SK-N-SH treated with all-trans-retinoic acid at 6 μM for 48 hours (cell line): ENCODE results near the gene MEF2B.

Experiments used
- ATAC-seq: fragments of 200-7000 bp; cut with Tn5 transposase; 3 replicates; pipeline ENCODE4 v1.9.1; 2020; ENCODE audit warnings: mild to moderate bottlenecking, moderate library complexity
- ARNTL ChIP-seq: fragments of 450-650 bp; formaldehyde crosslinking; IDR thresholded peaks from 2 replicates; pipeline ENCODE4 v1.5.0; 2020; ENCODE audit warnings: low read depth, mild to moderate bottlenecking, moderate library complexity, borderline replicate concordance
- BACH2 ChIP-seq: fragments of 250-450 bp; sonication (Bioruptor Pico); IDR thresholded peaks from 2 replicates; pipeline ENCODE4 v1.9.0; 2021; ENCODE audit warnings: mild to moderate bottlenecking, borderline replicate concordance
- CREB5 ChIP-seq: fragments of 250-450 bp; sonication (Bioruptor Pico); IDR thresholded peaks from 2 replicates; pipeline ENCODE4 v1.5.1; 2020; ENCODE audit warnings: low read depth, mild to moderate bottlenecking, moderate library complexity
- CSDC2 ChIP-seq: fragments of 250-450 bp; sonication (Bioruptor Pico); IDR thresholded peaks from 2 replicates; pipeline ENCODE4 v1.5.0; 2020; ENCODE audit warnings: mild to moderate bottlenecking, moderate library complexity
- ESRRG ChIP-seq: fragments of 250-450 bp; sonication (Bioruptor Pico); IDR thresholded peaks from 2 replicates; pipeline ENCODE4 v1.6.1; 2021; ENCODE audit warnings: mild to moderate bottlenecking
- GLIS3 ChIP-seq: fragments of 250-450 bp; sonication (Bioruptor Pico); IDR thresholded peaks from 2 replicates; pipeline ENCODE4 v1.5.0; 2020; ENCODE audit warnings: mild to moderate bottlenecking, moderate library complexity
- ISL1 ChIP-seq: fragments of 250-450 bp; sonication (Bioruptor Pico); IDR thresholded peaks from 2 replicates; pipeline ENCODE4 v2.1.2; 2022; ENCODE audit warnings: mild to moderate bottlenecking, moderate library complexity
- POU6F1 ChIP-seq: fragments of 250-450 bp; sonication (Bioruptor Pico); IDR thresholded peaks from 2 replicates; pipeline ENCODE4 v1.8.0; 2021; ENCODE audit warnings: low read depth, mild to moderate bottlenecking, moderate library complexity, borderline replicate concordance
- RARB ChIP-seq: fragments of 250-450 bp; sonication (Bioruptor Pico); IDR thresholded peaks from 2 replicates; pipeline ENCODE4 v1.8.0; 2021; ENCODE audit warnings: mild to moderate bottlenecking, moderate library complexity
- SNAI2 ChIP-seq: fragments of 250-450 bp; sonication (Bioruptor Pico); IDR thresholded peaks from 2 replicates; pipeline ENCODE4 v1.5.0; 2020; ENCODE audit warnings: mild to moderate bottlenecking, moderate library complexity
- TOX ChIP-seq: fragments of 250-450 bp; sonication (Bioruptor Pico); IDR thresholded peaks from 2 replicates; pipeline ENCODE4 v1.8.0; 2021; ENCODE audit warnings: mild to moderate bottlenecking, moderate library complexity, borderline replicate concordance
- ZC3H10 ChIP-seq: fragments of 250-450 bp; sonication (Bioruptor Pico); IDR thresholded peaks from 2 replicates; pipeline ENCODE4 v1.5.1; 2021; ENCODE audit warnings: mild to moderate bottlenecking, moderate library complexity
- ZFP3 ChIP-seq: fragments of 250-450 bp; sonication (Bioruptor Pico); IDR thresholded peaks from 2 replicates; pipeline ENCODE4 v1.5.0; 2020; ENCODE audit warnings: mild to moderate bottlenecking, moderate library complexity
- ZFP30 ChIP-seq: fragments of 450-650 bp; formaldehyde crosslinking; IDR thresholded peaks from 2 replicates; pipeline ENCODE4 v1.5.0; 2022; ENCODE audit warnings: mild to moderate bottlenecking, moderate library complexity
- ZNF565 ChIP-seq: fragments of 450-650 bp; formaldehyde crosslinking; conservative IDR thresholded peaks from 2 replicates; pipeline ENCODE4 v1.5.0; 2020; ENCODE audit warnings: low read depth, mild to moderate bottlenecking, moderate library complexity
- ZNF70 ChIP-seq: fragments of 450-650 bp; formaldehyde crosslinking; IDR thresholded peaks from 2 replicates; pipeline ENCODE4 v1.5.0; 2020; ENCODE audit warnings: mild to moderate bottlenecking, moderate library complexity
- ZNF8 ChIP-seq: fragments of 450-650 bp; formaldehyde crosslinking; IDR thresholded peaks from 2 replicates; pipeline ENCODE4 v1.5.0; 2020; ENCODE audit warnings: mild to moderate bottlenecking, moderate library complexity
- TF ChIP-seq, protein P1 (sequence below): fragments of 250-450 bp; sonication (Bioruptor Pico); IDR thresholded peaks from 2 replicates; pipeline ENCODE4 v1.5.0; 2020; ENCODE audit warnings: mild to moderate bottlenecking, moderate library complexity

Gene MEF2B

GRCh38 chr19:19098084-19098702, 71.9 kb downstream of the MEF2B start (continued):
- TF ChIP-seq POU6F1 (CRISPR knock-in tag) (no peak), ESRRG (CRISPR knock-in tag) (no peak), ZFP3 (CRISPR knock-in tag) (no peak)
- TF ChIP-seq, protein P1, sequence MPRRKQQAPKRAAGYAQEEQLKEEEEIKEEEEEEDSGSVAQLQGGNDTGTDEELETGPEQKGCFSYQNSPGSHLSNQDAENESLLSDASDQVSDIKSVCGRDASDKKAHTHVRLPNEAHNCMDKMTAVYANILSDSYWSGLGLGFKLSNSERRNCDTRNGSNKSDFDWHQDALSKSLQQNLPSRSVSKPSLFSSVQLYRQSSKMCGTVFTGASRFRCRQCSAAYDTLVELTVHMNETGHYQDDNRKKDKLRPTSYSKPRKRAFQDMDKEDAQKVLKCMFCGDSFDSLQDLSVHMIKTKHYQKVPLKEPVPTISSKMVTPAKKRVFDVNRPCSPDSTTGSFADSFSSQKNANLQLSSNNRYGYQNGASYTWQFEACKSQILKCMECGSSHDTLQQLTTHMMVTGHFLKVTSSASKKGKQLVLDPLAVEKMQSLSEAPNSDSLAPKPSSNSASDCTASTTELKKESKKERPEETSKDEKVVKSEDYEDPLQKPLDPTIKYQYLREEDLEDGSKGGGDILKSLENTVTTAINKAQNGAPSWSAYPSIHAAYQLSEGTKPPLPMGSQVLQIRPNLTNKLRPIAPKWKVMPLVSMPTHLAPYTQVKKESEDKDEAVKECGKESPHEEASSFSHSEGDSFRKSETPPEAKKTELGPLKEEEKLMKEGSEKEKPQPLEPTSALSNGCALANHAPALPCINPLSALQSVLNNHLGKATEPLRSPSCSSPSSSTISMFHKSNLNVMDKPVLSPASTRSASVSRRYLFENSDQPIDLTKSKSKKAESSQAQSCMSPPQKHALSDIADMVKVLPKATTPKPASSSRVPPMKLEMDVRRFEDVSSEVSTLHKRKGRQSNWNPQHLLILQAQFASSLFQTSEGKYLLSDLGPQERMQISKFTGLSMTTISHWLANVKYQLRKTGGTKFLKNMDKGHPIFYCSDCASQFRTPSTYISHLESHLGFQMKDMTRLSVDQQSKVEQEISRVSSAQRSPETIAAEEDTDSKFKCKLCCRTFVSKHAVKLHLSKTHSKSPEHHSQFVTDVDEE (CRISPR knock-in tag) = no peak

DNA sequence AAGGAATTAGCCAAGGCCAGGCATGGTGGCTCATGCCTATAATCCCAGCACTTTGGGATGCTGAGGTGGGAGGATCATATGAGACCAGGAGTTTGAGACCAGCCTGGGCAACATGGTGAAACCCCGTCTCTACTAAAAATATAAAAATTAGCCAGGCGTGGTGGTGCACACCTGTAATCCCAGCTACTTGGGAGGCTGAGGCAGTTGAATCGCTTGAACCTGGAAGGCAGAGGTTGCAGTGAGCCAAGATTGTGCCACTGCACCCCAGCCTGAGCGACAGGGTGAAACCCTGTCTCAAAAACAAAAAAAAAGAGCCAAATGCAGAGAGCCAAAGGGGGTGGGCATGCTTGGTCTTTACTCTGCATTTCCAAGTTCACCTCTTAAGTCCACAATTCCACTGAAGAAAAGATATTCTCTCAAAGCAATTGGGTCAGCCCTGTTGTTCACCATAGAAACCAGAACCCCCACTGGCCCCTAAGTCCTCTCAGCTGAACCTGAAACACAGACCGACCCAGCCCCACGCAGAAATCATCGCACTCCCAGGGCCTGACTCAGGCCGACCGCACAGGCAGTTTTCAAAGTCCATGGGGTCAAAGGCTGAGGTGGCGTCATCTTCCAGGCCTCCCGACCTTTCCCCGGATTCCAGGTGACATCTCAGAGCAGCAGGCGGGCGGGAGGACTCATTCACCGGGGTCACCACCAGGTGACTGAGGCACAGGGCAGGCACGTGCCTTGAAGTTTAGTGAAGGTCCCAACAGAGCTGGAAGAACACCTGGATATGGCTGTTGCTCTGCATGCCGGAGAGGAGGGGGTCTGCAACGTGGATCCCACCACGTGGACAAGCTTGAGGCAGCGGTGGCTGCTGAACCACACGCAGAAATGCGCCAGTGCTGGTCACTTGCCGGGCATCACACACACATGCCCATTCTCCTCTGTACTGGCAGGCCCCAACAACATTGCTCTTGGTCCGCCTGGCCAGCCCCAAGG, 73.1 kb downstream of the MEF2B start:
- no peak for ATAC-seq
- TF ChIP-seq TOX (CRISPR knock-in tag) (no peak), ZNF8 (no peak)
- TF ChIP-seq, protein P1 (CRISPR knock-in tag) = no peak

- no peak for ATAC-seq
- TF ChIP-seq SNAI2 (CRISPR knock-in tag) (no peak), POU6F1 (CRISPR knock-in tag) (no peak), ZNF70 (CRISPR knock-in tag) (no peak), GLIS3 (CRISPR knock-in tag) (no peak), CREB5 (CRISPR knock-in tag) (no peak), CSDC2 (no peak), ISL1 (CRISPR knock-in tag) (no peak), BACH2 (CRISPR knock-in tag) (no peak), ZC3H10 (CRISPR knock-in tag) (no peak), ARNTL (no peak), RARB (CRISPR knock-in tag) (no peak), ZNF565 (CRISPR knock-in tag) (no peak), ZFP30 (CRISPR knock-in tag) (no peak)
- TF ChIP-seq, protein P1 (CRISPR knock-in tag) = no peak
Measured at GRCh38 chr19:19095691-19096090, 74.4 kb downstream of the MEF2B start.
